Prostate gland (tissue), 2 donors: ENCODE data around the gene C10orf143. TPM values are rescaled to one million over a fixed set of nuclear protein-coding genes. Genes with fewer than 3 reads are reported as not detected.
A peak's percentile ranks its signal among the peaks of the same experiment; 100 is the strongest.

ENCODE experiments used
- DNase-seq: peaks from one replicate; pipeline ENCODE4 v3.0.0-alpha.2; 2019; ENCODE audit warnings: low spot score
- H3K27ac ChIP-seq, 2 donors: fragments of 200-600 bp; sonication (generic); 2 replicates each; pipeline ENCODE4 v1.5.1; 2017 to 2019
- H3K27me3 ChIP-seq: fragments of 200-600 bp; sonication (generic); replicated peaks from 2 replicates; pipeline ENCODE4 v1.5.1; 2019; ENCODE audit not compliant: insufficient read depth
- H3K36me3 ChIP-seq, 2 donors: fragments of 200-600 bp; sonication (generic); 1 replicate in 1 of 2; 2 replicates in 1 of 2; pipeline versions ENCODE4 v1.5.1 to v1.8.1; 2017 to 2019
- H3K4me1 ChIP-seq: fragments of 200-600 bp; sonication (generic); replicated peaks from 2 replicates; pipeline ENCODE4 v1.5.1; 2019
- H3K4me3 ChIP-seq, 2 donors: fragments of 200-600 bp; sonication (generic); 2 replicates each; pipeline ENCODE4 v1.5.1; 2017 to 2019
- H3K9me3 ChIP-seq: fragments of 200-600 bp; sonication (generic); 2 replicates; pipeline ENCODE4 v1.5.1; 2017
- POLR2A ChIP-seq: fragments of 450-650 bp; IDR thresholded peaks from one replicate; pipeline ENCODE4 v1.6.1; 2016; ENCODE audit warnings: antibody characterized with exemption, mild to moderate bottlenecking
- POLR2AphosphoS5 ChIP-seq: sonication (generic); formaldehyde crosslinking; IDR thresholded peaks from one replicate; pipeline ENCODE4 v1.6.1; 2017; ENCODE audit warnings: antibody characterized with exemption
- WGBS: methylation state at CpG from one replicate; pipeline ENCODE4 v1.1.5; 2018; 5-methylcytosine and 5-hydroxymethylcytosine counted together
- intact Hi-C: fragments of 100-400 bp; cut with DNase I; formaldehyde crosslinking; loops from one replicate; pipeline ENCODE4 v1.14.2; 2022
- total RNA-seq, 2 donors: library from RNA; depleted of rRNA; stranded (reverse); fragments of >200 nt; gene quantifications; one replicate each; pipeline ENCODE4 v1.1.0, GENCODE V29; 2016
- TF ChIP-seq, protein P1 (sequence below), 4 experiments: fragments of 200-600 bp in 2 of 4; fragments of 450-650 bp in 2 of 4; sonication (generic) in 2 of 4; IDR thresholded peaks; 1 replicate in 3 of 4; 2 replicates in 1 of 4; pipeline ENCODE4 v1.5.1; 2016 to 2019; ENCODE audit warnings: antibody characterized with exemption in 4 of 4, mild to moderate bottlenecking in 2 of 4, moderate library complexity in 2 of 4

C10orf143 gene
- total RNA-seq, 2 donors from 2014 or later = 5.1 to 5.6 TPM

DNA sequence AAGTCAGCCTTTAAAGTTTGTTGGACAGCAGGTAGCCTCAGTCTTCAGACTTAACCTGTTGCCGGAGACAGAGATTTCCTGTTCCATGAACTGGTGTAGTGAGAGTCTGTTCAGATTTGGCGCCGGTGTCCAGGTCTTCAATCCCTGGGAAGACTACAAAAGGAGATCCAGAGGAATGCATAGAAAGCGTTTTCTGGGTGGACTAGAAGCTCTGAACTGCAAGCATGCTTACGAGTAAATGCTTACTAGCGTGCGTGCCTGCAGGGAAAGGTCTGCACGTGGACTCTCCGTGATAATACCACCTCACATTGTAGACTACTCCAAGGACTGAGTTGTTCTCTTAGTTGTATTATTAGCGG lies 26.4 kb upstream of the C10orf143 start:
- Histone ChIP-seq H3K27me3 (no peaks in the 10 kb centered on the region), H3K4me1 (peaks cover 9% of the 10 kb centered on the region), H3K36me3 (no peaks in the 10 kb centered on the region), H3K27ac (peak overlapping the region; percentile 76 to 78), H3K9me3 (no peaks in the 10 kb centered on the region), H3K4me3 (peak overlapping the region; percentile 86 to 92)
- intact Hi-C loops = loop anchor here (2.0 kb wide), 1 partner anchor 26 kb away; the partner anchor contains the start of gene C10orf143
- DNase-seq = no peak
- TF ChIP-seq, protein P1, sequence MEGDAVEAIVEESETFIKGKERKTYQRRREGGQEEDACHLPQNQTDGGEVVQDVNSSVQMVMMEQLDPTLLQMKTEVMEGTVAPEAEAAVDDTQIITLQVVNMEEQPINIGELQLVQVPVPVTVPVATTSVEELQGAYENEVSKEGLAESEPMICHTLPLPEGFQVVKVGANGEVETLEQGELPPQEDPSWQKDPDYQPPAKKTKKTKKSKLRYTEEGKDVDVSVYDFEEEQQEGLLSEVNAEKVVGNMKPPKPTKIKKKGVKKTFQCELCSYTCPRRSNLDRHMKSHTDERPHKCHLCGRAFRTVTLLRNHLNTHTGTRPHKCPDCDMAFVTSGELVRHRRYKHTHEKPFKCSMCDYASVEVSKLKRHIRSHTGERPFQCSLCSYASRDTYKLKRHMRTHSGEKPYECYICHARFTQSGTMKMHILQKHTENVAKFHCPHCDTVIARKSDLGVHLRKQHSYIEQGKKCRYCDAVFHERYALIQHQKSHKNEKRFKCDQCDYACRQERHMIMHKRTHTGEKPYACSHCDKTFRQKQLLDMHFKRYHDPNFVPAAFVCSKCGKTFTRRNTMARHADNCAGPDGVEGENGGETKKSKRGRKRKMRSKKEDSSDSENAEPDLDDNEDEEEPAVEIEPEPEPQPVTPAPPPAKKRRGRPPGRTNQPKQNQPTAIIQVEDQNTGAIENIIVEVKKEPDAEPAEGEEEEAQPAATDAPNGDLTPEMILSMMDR (IDR thresholded peaks at IDR 0.05) = no peak
- no peak for TF ChIP-seq POLR2AphosphoS5
- 2% methylated on average over 10 of the region's 10 CpGs for WGBS

DNA sequence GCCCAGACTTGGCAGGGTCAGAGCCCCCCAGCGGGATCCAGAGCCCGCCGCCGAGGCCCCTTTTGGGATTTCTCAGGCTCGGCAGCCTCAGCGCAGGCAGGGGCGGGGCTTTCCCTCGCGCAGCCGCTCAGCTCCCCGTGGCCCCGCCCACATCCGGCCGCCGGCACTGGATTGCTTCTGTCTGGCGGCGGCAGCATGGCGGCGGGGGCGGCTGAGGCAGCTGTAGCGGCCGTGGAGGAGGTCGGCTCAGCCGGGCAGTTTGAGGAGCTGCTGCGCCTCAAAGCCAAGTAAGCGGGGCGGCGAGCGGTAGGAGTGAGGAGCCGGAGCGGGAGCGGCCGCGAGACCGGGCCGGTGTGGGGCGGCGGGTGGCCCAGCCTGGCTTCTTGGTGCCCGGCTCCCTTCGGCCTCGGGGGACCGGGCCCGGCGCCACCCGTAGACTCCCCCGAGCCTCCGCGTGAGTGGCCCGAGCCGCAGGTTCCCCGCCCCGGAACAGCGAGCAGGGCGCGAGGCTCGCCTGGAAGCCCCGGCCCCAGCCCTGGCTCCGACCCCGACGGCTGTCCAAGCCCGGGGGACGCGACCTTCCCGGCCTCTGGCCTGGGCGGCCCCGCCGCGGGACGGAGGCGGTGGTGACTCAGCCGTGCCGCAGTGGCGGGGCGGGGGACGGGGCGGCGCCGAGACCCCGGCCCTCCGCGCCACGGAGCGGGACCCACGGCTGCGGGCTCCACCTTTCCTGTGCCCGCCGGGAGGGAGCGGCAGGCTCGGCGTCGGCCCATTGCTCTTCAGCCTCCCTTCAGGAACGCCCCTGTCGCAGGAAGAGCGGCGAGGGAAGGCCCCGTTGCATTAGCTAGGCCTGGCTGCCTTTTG lies 25.8 kb upstream of the C10orf143 start, which contains the start of gene GLRX3:
TSS of gene GLRX3 (plus strand) at position 166 of the 864 bp plus-strand sequence. CDS start at position 196, 30 bp downstream.
- H3K4me3 ChIP-seq = peak within 1 kb of the TSS; percentile 86 to 92
- peaks cover 9% of the 10 kb centered on the region for H3K4me1 ChIP-seq

DNA sequence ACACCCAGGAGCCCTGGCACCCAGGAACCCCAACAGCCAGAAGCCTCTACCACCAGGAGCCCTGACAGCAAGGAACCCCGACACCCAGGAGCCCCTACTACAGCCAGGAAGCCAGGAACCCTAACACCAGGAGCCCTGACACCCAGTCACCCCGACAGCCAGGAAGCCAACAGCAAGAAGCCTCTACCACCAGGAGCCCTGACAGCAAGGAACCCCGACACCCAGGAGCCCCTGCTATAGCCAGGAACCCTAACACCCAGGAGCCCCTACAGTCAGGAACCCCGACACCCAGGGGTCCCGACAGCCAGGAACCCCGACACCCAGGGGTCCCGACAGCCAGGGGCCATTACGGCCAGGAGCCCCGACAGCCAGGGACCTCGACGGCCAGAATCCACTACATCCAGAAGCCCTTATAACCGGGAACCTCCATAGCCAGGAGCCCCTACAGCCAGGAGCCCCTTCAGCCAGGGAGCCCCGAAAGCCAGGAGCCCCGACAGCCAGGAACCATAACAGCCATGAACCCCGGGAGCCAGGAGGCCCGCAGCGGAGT lies 25.1 kb upstream of the C10orf143 start:
- WGBS = 8% methylated on average over 12 of the region's 17 CpGs
- peak overlapping the region; percentile 76 to 78 for H3K27ac ChIP-seq
- DNase-seq = no peak
- no peaks in the 10 kb centered on the region for H3K27me3 ChIP-seq
- TF ChIP-seq, protein P1 (IDR thresholded peaks at IDR 0.05) = no peak
- TF ChIP-seq POLR2AphosphoS5 (no peak), POLR2A (no peak)
- H3K4me1 ChIP-seq = peaks cover 9% of the 10 kb centered on the region
- no peaks in the 10 kb centered on the region for H3K36me3 ChIP-seq
- no peaks in the 10 kb centered on the region for H3K9me3 ChIP-seq
- intact Hi-C loops = loop anchor here (2.0 kb wide), 1 partner anchor 25 kb away; the partner anchor contains the start of gene C10orf143
- peak overlapping the region; percentile 86 to 92 for H3K4me3 ChIP-seq

More for the DNA sequence above, 25.8 kb upstream of the C10orf143 start, which contains the start of gene GLRX3:
- TF ChIP-seq, protein P1 (IDR thresholded peaks at IDR 0.05) = peak in 1 of 4 experiments; percentile 24
- TF ChIP-seq POLR2AphosphoS5 (peak; percentile 92), POLR2A (peak; percentile 75)
- peak; percentile 86 for DNase-seq
- Histone ChIP-seq H3K27ac (peak within 1 kb of the TSS; percentile 76 to 78), H3K36me3 (no peaks in the 10 kb centered on the region), H3K9me3 (no peaks in the 10 kb centered on the region), H3K27me3 (no peaks in the 10 kb centered on the region)
- 2% methylated on average over 54 of the region's 96 CpGs for WGBS
- intact Hi-C loops = loop anchor here (2.0 kb wide), 1 partner anchor 26 kb away; the partner anchor contains the start of gene C10orf143

DNA sequence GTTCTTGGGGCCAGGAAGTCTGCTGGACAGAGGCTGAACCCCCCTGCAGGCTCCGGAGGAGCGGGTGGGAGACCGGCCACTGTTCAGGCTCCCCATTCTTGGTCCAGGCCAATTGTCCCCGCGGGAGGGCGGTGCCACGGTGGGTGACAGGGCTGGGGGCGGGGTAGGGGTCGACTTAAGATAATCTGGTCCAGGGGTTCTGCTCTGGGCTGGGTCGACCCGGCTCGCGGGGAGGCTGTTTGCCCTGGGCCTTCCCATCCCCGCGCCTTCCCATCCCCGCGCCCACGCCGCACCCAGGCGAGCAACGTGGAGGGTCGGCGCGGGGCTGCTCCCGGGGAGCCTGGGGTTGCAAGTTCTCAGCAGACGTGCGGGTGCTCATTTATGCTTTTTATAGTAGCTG lies 18.3 kb upstream of the C10orf143 start:
- H3K9me3 ChIP-seq = no peaks in the 10 kb centered on the region
- no peak for TF ChIP-seq POLR2AphosphoS5
- TF ChIP-seq, protein P1 (IDR thresholded peaks at IDR 0.05) = no peak
- TF ChIP-seq POLR2A = no peak
- H3K27ac ChIP-seq = no peak overlapping the region
- H3K4me3 ChIP-seq = no peak overlapping the region
- no peak for DNase-seq
- no peaks in the 10 kb centered on the region for H3K4me1 ChIP-seq
- H3K36me3 ChIP-seq = no peaks in the 10 kb centered on the region
- intact Hi-C loops = loop anchor here (10.0 kb wide), 1 partner anchor 1094 kb away; no protein-coding TSS in a partner anchor
- 25% methylated on average over 27 of the region's 27 CpGs for WGBS
- no peaks in the 10 kb centered on the region for H3K27me3 ChIP-seq
